H1 (cell line): ENCODE results near the gene SNX19. TPM values are rescaled to one million over a fixed set of nuclear protein-coding genes. Genes with fewer than 3 reads are reported as not detected.
A peak's percentile ranks its signal among the peaks of the same experiment; 100 is the strongest.

ENCODE experiments used
- CTCF ChIA-PET: fragments of 300-600 bp; sonication (Branson Sonifier 250); formaldehyde crosslinking; loops from one replicate; lab custom pipeline; 2021; ENCODE audit not compliant: partially characterized antibody; lab: Charles Lee
- POLR2A ChIA-PET: fragments of 300-600 bp; sonication (Branson Sonifier 250); formaldehyde crosslinking; loops from one replicate; lab custom pipeline; 2021; ENCODE audit warnings: inconsistent platforms; ENCODE audit not compliant: partially characterized antibody; lab: Charles Lee
- DNase-seq, 2 experiments: peaks; one replicate each; pipeline versions ENCODE4 v3.0.0 to v3.0.0-alpha.2; 2010 to 2022; ENCODE audit warnings: low spot score in 2 of 2, low read depth in 1 of 2, mixed read lengths in 1 of 2
- FAIRE-seq: peaks from 2 replicates; lab custom pipeline; 2011; peaks lifted over from hg19 to GRCh38; lab: Jason Lieb, UNC
- H2AFZ ChIP-seq: 2 replicates; pipeline ENCODE4 v1.8.1; 2012; ENCODE audit warnings: low read length, inconsistent platforms
- H2AK5ac ChIP-seq: 2 replicates; pipeline ENCODE4 v1.6.1; 2013; ENCODE audit warnings: low read depth, low read length
- H2BK120ac ChIP-seq: replicated peaks from 2 replicates; pipeline ENCODE3; 2013; ENCODE audit warnings: low read depth, low read length, inconsistent platforms
- H2BK12ac ChIP-seq: 2 replicates; pipeline ENCODE4 v1.6.1; 2013; ENCODE audit warnings: low read depth, low read length
- H2BK15ac ChIP-seq: 2 replicates; pipeline ENCODE4 v1.6.1; 2013; ENCODE audit warnings: low read length
- H2BK20ac ChIP-seq: 2 replicates; pipeline ENCODE4 v1.6.1; 2013; ENCODE audit warnings: low read length
- H2BK5ac ChIP-seq: 2 replicates; pipeline ENCODE4 v1.6.1; 2013; ENCODE audit warnings: low read depth, low read length
- H3K14ac ChIP-seq: 2 replicates; pipeline ENCODE4 v1.6.1; 2013; ENCODE audit warnings: inconsistent platforms; ENCODE audit not compliant: insufficient read length
- H3K18ac ChIP-seq: 2 replicates; pipeline ENCODE4 v1.6.1; 2013; ENCODE audit warnings: low read length; ENCODE audit errors: extremely low read depth
- H3K23ac ChIP-seq: 2 replicates; pipeline ENCODE4 v1.6.1; 2013; ENCODE audit warnings: inconsistent platforms; ENCODE audit not compliant: insufficient read length
- H3K23me2 ChIP-seq: 2 replicates; pipeline ENCODE4 v1.6.1; 2013; ENCODE audit warnings: low read depth, low read length
- H3K27ac ChIP-seq: 2 replicates; pipeline ENCODE4 v1.6.1; 2011; ENCODE audit warnings: low read depth, low read length, inconsistent platforms
- H3K27me3 ChIP-seq, 4 experiments: replicated peaks in 1 of 4; 1 replicate in 1 of 4; 2 replicates in 3 of 4; pipeline versions ENCODE4 v1.6.1 to v1.8.1; 2011 to 2013; ENCODE audit warnings: low read length in 3 of 4, mild to moderate bottlenecking in 3 of 4, inconsistent platforms in 2 of 4, mixed read lengths in 2 of 4, moderate library complexity in 1 of 4; ENCODE audit not compliant: control insufficient read depth in 3 of 4, insufficient read depth in 3 of 4; ENCODE audit errors: extremely low read depth in 1 of 4
- H3K36me3 ChIP-seq, 4 experiments: 2 replicates each; pipeline versions ENCODE4 v1.6.1 to v1.8.1; 2011 to 2013; ENCODE audit warnings: mild to moderate bottlenecking in 4 of 4, low read length in 3 of 4, moderate library complexity in 2 of 4, control low read depth in 1 of 4, inconsistent platforms in 1 of 4; ENCODE audit not compliant: insufficient read depth in 4 of 4, control insufficient read depth in 2 of 4
- H3K4ac ChIP-seq: replicated peaks from 2 replicates; pipeline ENCODE3; 2013; ENCODE audit warnings: low read length, low read depth, mixed read lengths, inconsistent platforms; ENCODE audit not compliant: insufficient read length
- H3K4me1 ChIP-seq, 4 experiments: replicated peaks in 1 of 4; 1 replicate in 1 of 4; 2 replicates in 3 of 4; pipeline versions ENCODE4 v1.6.1 to v1.8.1; 2011 to 2013; ENCODE audit warnings: low read length in 3 of 4, inconsistent platforms in 2 of 4, mixed read lengths in 1 of 4; ENCODE audit not compliant: insufficient read depth in 4 of 4, control insufficient read depth in 3 of 4
- H3K4me2 ChIP-seq, 2 experiments: 2 replicates each; pipeline versions ENCODE4 v1.6.1 to v1.8.1; 2011 to 2013; ENCODE audit warnings: low read depth in 2 of 2, low read length in 2 of 2, control low read depth in 1 of 2, inconsistent platforms in 1 of 2, mild to moderate bottlenecking in 1 of 2; ENCODE audit not compliant: insufficient read depth in 1 of 2
- H3K4me3 ChIP-seq, 4 experiments: fragments of 200-600, 300-600 bp in 1 of 4; sonication (generic), shearing (Covaris generic), sonication (Bioruptor Twin) in 1 of 4; 2 replicates each; pipeline versions ENCODE4 v1.5.1 to v1.8.1; 2011 to 2016; ENCODE audit warnings: low read length in 4 of 4, low read depth in 3 of 4, control low read depth in 2 of 4, inconsistent platforms in 2 of 4, mild to moderate bottlenecking in 2 of 4, mixed read lengths in 1 of 4, moderate library complexity in 1 of 4; ENCODE audit not compliant: insufficient read depth in 2 of 4; ENCODE audit errors: extremely low read depth in 1 of 4
- H3K56ac ChIP-seq: replicated peaks from 2 replicates; pipeline ENCODE3; 2013; ENCODE audit warnings: low read depth, mild to moderate bottlenecking, mixed read lengths, low read length, inconsistent platforms; ENCODE audit not compliant: insufficient read length
- H3K79me1 ChIP-seq: 2 replicates; pipeline ENCODE4 v1.6.1; 2013; ENCODE audit warnings: low read depth, low read length, control low read depth
- H3K79me2 ChIP-seq, 2 experiments: 2 replicates each; pipeline versions ENCODE4 v1.6.1 to v1.8.1; 2012 to 2013; ENCODE audit warnings: low read length in 2 of 2, mild to moderate bottlenecking in 2 of 2, inconsistent platforms in 1 of 2; ENCODE audit not compliant: insufficient read depth in 2 of 2, control insufficient read depth in 1 of 2
- H3K9ac ChIP-seq, 4 experiments: replicated peaks in 1 of 4; 1 replicate in 1 of 4; 2 replicates in 3 of 4; pipeline versions ENCODE4 v1.6.1 to v1.8.1; 2011 to 2013; ENCODE audit warnings: low read depth in 3 of 4, low read length in 3 of 4, control low read depth in 2 of 4, mild to moderate bottlenecking in 2 of 4, moderate library complexity in 2 of 4, inconsistent platforms in 1 of 4; ENCODE audit errors: extremely low read depth in 1 of 4
- H3K9me3 ChIP-seq, 2 experiments: 2 replicates each; pipeline versions ENCODE4 v1.6.1 to v1.8.1; 2012 to 2013; ENCODE audit warnings: mild to moderate bottlenecking in 2 of 2, moderate library complexity in 2 of 2, control low read depth in 1 of 2, inconsistent platforms in 1 of 2, low read depth in 1 of 2, low read length in 1 of 2, mixed read lengths in 1 of 2; ENCODE audit not compliant: insufficient read depth in 2 of 2
- H4K20me1 ChIP-seq, 2 experiments: replicated peaks in 1 of 2; 2 replicates each; pipeline versions ENCODE3 to v1.8.1; 2011 to 2013; ENCODE audit warnings: inconsistent platforms in 2 of 2, low read length in 2 of 2, mild to moderate bottlenecking in 1 of 2; ENCODE audit not compliant: insufficient read depth in 2 of 2, control insufficient read depth in 1 of 2
- H4K5ac ChIP-seq: 2 replicates; pipeline ENCODE4 v1.6.1; 2013; ENCODE audit warnings: low read length, low read depth, mixed read lengths, inconsistent platforms; ENCODE audit not compliant: insufficient read length
- H4K8ac ChIP-seq: 2 replicates; pipeline ENCODE4 v1.8.0; 2013; ENCODE audit warnings: mild to moderate bottlenecking, moderate library complexity, low read length, inconsistent platforms; ENCODE audit not compliant: insufficient read depth; ENCODE audit errors: extremely low read depth
- H4K91ac ChIP-seq: replicated peaks from 2 replicates; pipeline ENCODE3; 2013; ENCODE audit warnings: low read length, mixed read lengths, inconsistent platforms; ENCODE audit not compliant: insufficient read length
- CEBPB ChIP-seq: IDR thresholded peaks from 2 replicates; pipeline ENCODE4 v1.6.1; 2012; ENCODE audit warnings: low read depth, low read length
- CTBP2 ChIP-seq: IDR thresholded peaks from 2 replicates; pipeline ENCODE4 v1.7.0; 2011; ENCODE audit warnings: borderline replicate concordance, mild to moderate bottlenecking, moderate library complexity, mixed read lengths, low read length; ENCODE audit not compliant: insufficient read depth, insufficient read length
- HDAC2 ChIP-seq, 2 experiments: fragments of 300-600 bp in 1 of 2; sonication (generic) in 1 of 2; IDR thresholded peaks; 2 replicates each; pipeline ENCODE4 v1.6.1; 2011 to 2012; ENCODE audit warnings: low read depth in 2 of 2, low read length in 2 of 2, mild to moderate bottlenecking in 2 of 2, moderate library complexity in 2 of 2, borderline replicate concordance in 1 of 2, inconsistent platforms in 1 of 2
- MAFK ChIP-seq: IDR thresholded peaks from 2 replicates; pipeline ENCODE4 v1.6.1; 2012; ENCODE audit warnings: low read depth, mild to moderate bottlenecking, improper control_type of control experiment, low read length
- NANOG ChIP-seq: IDR thresholded peaks from 2 replicates; pipeline ENCODE4 v1.6.1; 2011; ENCODE audit warnings: low read length, low read depth, mild to moderate bottlenecking, inconsistent platforms; ENCODE audit not compliant: insufficient read depth, poor library complexity, severe bottlenecking
- RXRA ChIP-seq: IDR thresholded peaks from 2 replicates; pipeline ENCODE4 v1.6.1; 2011; ENCODE audit warnings: low read depth, mild to moderate bottlenecking, low read length, moderate library complexity; ENCODE audit not compliant: insufficient read depth
- SP4 ChIP-seq: IDR thresholded peaks from 2 replicates; pipeline ENCODE4 v1.6.1; 2012; ENCODE audit warnings: low read length, inconsistent platforms
- YY1 ChIP-seq: IDR thresholded peaks from 2 replicates; pipeline ENCODE4 v1.6.1; 2011; ENCODE audit warnings: low read depth, mild to moderate bottlenecking, low read length
- WGBS, 2 experiments: shearing (Covaris generic) in 1 of 2; methylation state at CpG; one replicate each; pipeline versions ENCODE4 v1.1.6 to v1.1.7; 2013 to 2015; ENCODE audit warnings: low lambda C conversion rate in 2 of 2, mixed read lengths in 2 of 2, inconsistent platforms in 1 of 2, low coverage in 1 of 2, missing lambda C conversion rate in 1 of 2; ENCODE audit not compliant: insufficient replicate concordance in 2 of 2, insufficient coverage in 1 of 2, insufficient read length in 1 of 2; ENCODE audit errors: extremely low coverage in 1 of 2, missing lambda C conversion rate in 1 of 2; 5-methylcytosine and 5-hydroxymethylcytosine counted together
- polyA plus RNA-seq, 7 experiments: library from polyadenylated mRNA; depleted of rRNA in 3 of 7; stranded (reverse) in 5 of 7; unstranded in 2 of 7; fragments of >200 nt in 5 of 7; fragments of 200-250 nt in 2 of 7; gene quantifications; 1 replicate in 5 of 7; 2 replicates in 1 of 7; 4 replicates in 1 of 7; pipeline versions ENCODE4 v1.2.1 to v1.2.3, GENCODE V29; 2011 to 2013; ENCODE audit warnings: missing spikeins in 2 of 7, mixed read lengths in 2 of 7
- total RNA-seq: library from RNA; stranded (reverse); fragmentation: NEBNext Ultra II Directional; extraction: Animal tissue kit (Norgen Biotek cat#: 25700); gene quantifications from 2 replicates; pipeline ENCODE4 v1.2.1, GENCODE V29; 2021
- TF ChIP-seq, protein P1 (sequence below), 3 experiments: IDR thresholded peaks; 1 replicate in 2 of 3; 2 replicates in 1 of 3; pipeline versions ENCODE4 v1.5.1 to v1.6.1; 2011; ENCODE audit warnings: low read length in 3 of 3, mild to moderate bottlenecking in 3 of 3, inconsistent platforms in 2 of 3, low read depth in 1 of 3, moderate library complexity in 1 of 3; ENCODE audit not compliant: insufficient read depth in 1 of 3; ENCODE audit errors: control extremely low read depth in 1 of 3

SNX19 gene
- total and polyA plus RNA-seq, 2 of the 8 experiments (the other 6 are each of a cell fraction or from before 2014, with no cell fraction given): 15.0 to 25.2 TPM

GRCh38 chr11:130894322-130895025, 21.8 kb downstream of the SNX19 start:
- Histone ChIP-seq H2AFZ (no peak overlapping the region), H4K91ac (no peak overlapping the region), H4K20me1 (peaks cover 1 to 2% of the 10 kb centered on the region in 2 experiments), H3K36me3 (peaks cover 0 to 14% (median 11%) of the 10 kb centered on the region in 4 experiments; a peak in 6 of 8 replicates), H3K9ac (no peak overlapping the region), H3K23ac (no peak overlapping the region), H3K23me2 (no peaks in the 10 kb centered on the region), H3K79me2 (no peaks in the 10 kb centered on the region), H3K4me1 (peaks cover 2 to 8% (median 6%) of the 10 kb centered on the region in 4 experiments; a peak in 5 of 7 replicates), H3K27ac (no peak overlapping the region), H3K4me3 (no peak overlapping the region), H3K79me1 (no peaks in the 10 kb centered on the region), H2BK12ac (no peak overlapping the region), H2BK20ac (no peak overlapping the region), H2BK120ac (no peak overlapping the region), H3K18ac (no peak overlapping the region), H2BK15ac (no peak overlapping the region), H3K27me3 (no peaks in the 10 kb centered on the region), H4K8ac (no peak overlapping the region), H3K14ac (no peak overlapping the region), H3K9me3 (no peaks in the 10 kb centered on the region), H3K4me2 (peak overlapping the region in 1 of 2 experiments; percentile 38; a peak in 2 of 4 replicates), H3K4ac (no peak overlapping the region), H2BK5ac (no peak overlapping the region), H2AK5ac (no peak overlapping the region), H4K5ac (no peak overlapping the region), H3K56ac (no peak overlapping the region)
- peak; percentile 57 to 87 for DNase-seq
- 45% methylated on average over 6 of the region's 6 CpGs; no CpG with 5 or more reads in 1 of the 2 experiments for WGBS, 2 experiments
- ChIA-PET POLR2A (interaction anchor here (0.6 to 0.9 kb wide), 3 partner anchors 25 to 461 kb away, joined by 3 read pairs; no protein-coding TSS in a partner anchor), CTCF (interaction anchor here (0.6 to 10.7 kb wide), 24 partner anchors 8 to 695 kb away, joined by 3 to 115 read pairs (median 4); partner anchors contain the start of gene SNX19)
- FAIRE-seq: peak; percentile 98
- no peak for TF ChIP-seq CEBPB
- no peak for TF ChIP-seq HDAC2 (IDR thresholded peaks at IDR 0.05; ENCODE audit: borderline replicate concordance in 1 of 2, low read depth in 2 of 2, low read length in 2 of 2)
- TF ChIP-seq, protein P1, sequence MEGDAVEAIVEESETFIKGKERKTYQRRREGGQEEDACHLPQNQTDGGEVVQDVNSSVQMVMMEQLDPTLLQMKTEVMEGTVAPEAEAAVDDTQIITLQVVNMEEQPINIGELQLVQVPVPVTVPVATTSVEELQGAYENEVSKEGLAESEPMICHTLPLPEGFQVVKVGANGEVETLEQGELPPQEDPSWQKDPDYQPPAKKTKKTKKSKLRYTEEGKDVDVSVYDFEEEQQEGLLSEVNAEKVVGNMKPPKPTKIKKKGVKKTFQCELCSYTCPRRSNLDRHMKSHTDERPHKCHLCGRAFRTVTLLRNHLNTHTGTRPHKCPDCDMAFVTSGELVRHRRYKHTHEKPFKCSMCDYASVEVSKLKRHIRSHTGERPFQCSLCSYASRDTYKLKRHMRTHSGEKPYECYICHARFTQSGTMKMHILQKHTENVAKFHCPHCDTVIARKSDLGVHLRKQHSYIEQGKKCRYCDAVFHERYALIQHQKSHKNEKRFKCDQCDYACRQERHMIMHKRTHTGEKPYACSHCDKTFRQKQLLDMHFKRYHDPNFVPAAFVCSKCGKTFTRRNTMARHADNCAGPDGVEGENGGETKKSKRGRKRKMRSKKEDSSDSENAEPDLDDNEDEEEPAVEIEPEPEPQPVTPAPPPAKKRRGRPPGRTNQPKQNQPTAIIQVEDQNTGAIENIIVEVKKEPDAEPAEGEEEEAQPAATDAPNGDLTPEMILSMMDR (IDR thresholded peaks at IDR 0.05; ENCODE audit: control extremely low read depth in 1 of 3, insufficient read depth in 1 of 3, low read depth in 1 of 3, low read length in 3 of 3): peak; percentile 75 to 90 (median 78)
- no peak for TF ChIP-seq SP4
- TF ChIP-seq RXRA: no peak
- 0 out of 2 replicates have a peak, but pooled peaks have one; percentile 4 for TF ChIP-seq MAFK
- TF ChIP-seq CTBP2: no peak
- 0 out of 2 replicates have a peak, but pooled peaks have one; percentile 43 for TF ChIP-seq YY1
- peak; percentile 17 for TF ChIP-seq NANOG
